ENCODE measurements around the gene BOLA3.
"Not testable (repeated sequence)": the region's sequence is repeated elsewhere in the genome, so short reads cannot be mapped to it uniquely, and the experiment has no call there.

BOLA3 gene

GRCh38 chr2:74107071-74107470 is 40.6 kb downstream of the BOLA3 start:
- no peak overlapping the region for H3K4me3 ChIP-seq (ENCODE audit: low read depth, low read length)
- DNase-seq (ENCODE audit: low read depth), result no peak

- no peak for DNase-seq (ENCODE audit: low read depth)
- H3K4me3 ChIP-seq (ENCODE audit: low read depth, low read length), result no peak overlapping the region
Observed at GRCh38 chr2:74105413-74105812, 42.3 kb downstream of the BOLA3 start.

GRCh38 chr2:74104839-74105238 is 42.9 kb downstream of the BOLA3 start:
- DNase-seq (ENCODE audit: low read depth), result no peak
- H3K4me3 ChIP-seq (ENCODE audit: low read depth, low read length), result no peak overlapping the region

- DNase-seq (ENCODE audit: low read depth), result no peak
- H3K4me3 ChIP-seq (ENCODE audit: low read depth, low read length), result no peak overlapping the region
Observed at GRCh38 chr2:74103763-74104162, 43.9 kb downstream of the BOLA3 start.

- DNase-seq (ENCODE audit: low read depth), result no peak
- H3K4me3 ChIP-seq (ENCODE audit: low read depth, low read length), result no peak overlapping the region
Observed at GRCh38 chr2:74102516-74102915, 45.2 kb downstream of the BOLA3 start.

GRCh38 chr2:74101574-74102300 is 46.0 kb downstream of the BOLA3 start:
- H3K4me3 ChIP-seq (ENCODE audit: low read depth, low read length), result no peak overlapping the region
- DNase-seq (ENCODE audit: low read depth), result no peak

GRCh38 chr2:74100254-74101216 is 47.2 kb downstream of the BOLA3 start:
- DNase-seq (ENCODE audit: low read depth), result no peak
- H3K4me3 ChIP-seq (ENCODE audit: low read depth, low read length), result no peak overlapping the region

- no peak for DNase-seq (ENCODE audit: low read depth)
- no peak overlapping the region for H3K4me3 ChIP-seq (ENCODE audit: low read depth, low read length)
Observed at GRCh38 chr2:74099835-74100234, 47.9 kb downstream of the BOLA3 start.

- DNase-seq (ENCODE audit: low read depth), result no peak
- no peak overlapping the region for H3K4me3 ChIP-seq (ENCODE audit: low read depth, low read length)
Observed at GRCh38 chr2:74099271-74099670, 48.4 kb downstream of the BOLA3 start.

GRCh38 chr2:74097574-74097973 is 50.1 kb downstream of the BOLA3 start:
- no peak for DNase-seq (ENCODE audit: low read depth)
- H3K4me3 ChIP-seq (ENCODE audit: low read depth, low read length), result no peak overlapping the region

- H3K4me3 ChIP-seq (ENCODE audit: low read depth, low read length), result no peak overlapping the region
- DNase-seq (ENCODE audit: low read depth), result no peak
Observed at GRCh38 chr2:74096052-74096451, 51.7 kb downstream of the BOLA3 start.

- no peak for DNase-seq (ENCODE audit: low read depth)
- H3K4me3 ChIP-seq (ENCODE audit: low read depth, low read length), result no peak overlapping the region
Observed at GRCh38 chr2:74095632-74096031, 52.1 kb downstream of the BOLA3 start.

GRCh38 chr2:74094291-74094690 is 53.4 kb downstream of the BOLA3 start:
- no peak for DNase-seq (ENCODE audit: low read depth)
- no peak overlapping the region for H3K4me3 ChIP-seq (ENCODE audit: low read depth, low read length)

GRCh38 chr2:74093840-74094239 is 53.9 kb downstream of the BOLA3 start:
- no peak for DNase-seq (ENCODE audit: low read depth)
- no peak overlapping the region for H3K4me3 ChIP-seq (ENCODE audit: low read depth, low read length)

- no peak for DNase-seq (ENCODE audit: low read depth)
- no peak overlapping the region for H3K4me3 ChIP-seq (ENCODE audit: low read depth, low read length)
Observed at GRCh38 chr2:74093426-74093825, 54.3 kb downstream of the BOLA3 start.

- DNase-seq (ENCODE audit: low read depth), result no peak
- H3K4me3 ChIP-seq (ENCODE audit: low read depth, low read length), result no peak overlapping the region
Observed at GRCh38 chr2:74092275-74092674, 55.4 kb downstream of the BOLA3 start.

GRCh38 chr2:74091391-74091790 is 56.3 kb downstream of the BOLA3 start:
- no peak overlapping the region for H3K4me3 ChIP-seq (ENCODE audit: low read depth, low read length)
- no peak for DNase-seq (ENCODE audit: low read depth)

- no peak overlapping the region for H3K4me3 ChIP-seq (ENCODE audit: low read depth, low read length)
- DNase-seq (ENCODE audit: low read depth), result no peak
Observed at GRCh38 chr2:74089816-74090745, 57.6 kb downstream of the BOLA3 start.

- not testable (repeated sequence) for DNase-seq (ENCODE audit: low read depth); H3K4me3 ChIP-seq (ENCODE audit: low read depth, low read length)
Observed at GRCh38 chr2:74088676-74089075, 59.0 kb downstream of the BOLA3 start.

GRCh38 chr2:74087696-74088095 is 60.0 kb downstream of the BOLA3 start:
- no peak overlapping the region for H3K4me3 ChIP-seq (ENCODE audit: low read depth, low read length)

More at GRCh38 chr2:74087696-74088095, 60.0 kb downstream of the BOLA3 start:
- DNase-seq (ENCODE audit: low read depth), result no peak

All from skeletal muscle cell (primary cell).